PC-3 (cell line): ENCODE data around the gene ITGB4. TPM values are rescaled to one million over a fixed set of nuclear protein-coding genes. Genes with fewer than 3 reads are reported as not detected.

Source experiments
- ATAC-seq: fragments of 200-7000 bp; cut with Tn5 transposase; 2 replicates; pipeline ENCODE4 v1.9.1; 2020; ENCODE audit warnings: mild to moderate bottlenecking, moderate library complexity
- BruUV-seq: library from RNA; stranded (reverse); fragments of 400-500 nt; replicated peaks from 2 replicates; lab custom pipeline; 2021; lab: Mats Ljungman, UMichigan
- CTCF ChIA-PET: fragments of 300-600 bp; sonication (Branson Sonifier 250); formaldehyde crosslinking; loops from one replicate; lab custom pipeline; 2022; ENCODE audit warnings: antibody characterized with exemption; lab: Charles Lee
- POLR2A ChIA-PET: fragments of 300-600 bp; sonication (Branson Sonifier 250); formaldehyde crosslinking; loops from one replicate; lab custom pipeline; 2022; ENCODE audit warnings: antibody characterized with exemption; ENCODE audit not compliant: unreplicated experiment; lab: Charles Lee
- DNase-seq: peaks from one replicate; pipeline ENCODE4 v3.0.0-alpha.2; 2015
- H2AFZ ChIP-seq: fragments of 300-600 bp; sonication (generic); 2 replicates; pipeline ENCODE4 v1.6.0; 2016; ENCODE audit warnings: antibody characterized with exemption, low read length
- H3F3A ChIP-seq: fragments of 300-600 bp; sonication (generic); one replicate; pipeline ENCODE4 v1.6.0; 2017; ENCODE audit warnings: antibody characterized with exemption, low read length, control low read depth, mild to moderate bottlenecking; ENCODE audit not compliant: unreplicated experiment
- H3K27ac ChIP-seq: fragments of 300-600 bp; sonication (generic); 2 replicates; pipeline ENCODE4 v1.5.1; 2016; ENCODE audit warnings: mild to moderate bottlenecking, low read length
- H3K27me3 ChIP-seq: fragments of 300-600 bp; sonication (generic); 2 replicates; pipeline ENCODE4 v1.6.1; 2016; ENCODE audit warnings: low read length, mixed read lengths
- H3K36me3 ChIP-seq: fragments of 300-600 bp; sonication (generic); 2 replicates; pipeline ENCODE4 v1.6.1; 2016; ENCODE audit warnings: low read depth, mixed run types, low read length, mixed read lengths
- H3K4me1 ChIP-seq: fragments of 300-600 bp; sonication (generic); 2 replicates; pipeline ENCODE4 v1.5.1; 2016; ENCODE audit warnings: low read length; ENCODE audit not compliant: insufficient read depth
- H3K4me2 ChIP-seq: fragments of 300-600 bp; sonication (generic); 2 replicates; pipeline ENCODE4 v1.6.0; 2016; ENCODE audit warnings: low read length
- H3K4me3 ChIP-seq: fragments of 300-600 bp; sonication (generic); 2 replicates; pipeline ENCODE4 v1.5.1; 2016; ENCODE audit warnings: mild to moderate bottlenecking, low read length, mixed read lengths
- H3K79me2 ChIP-seq: fragments of 300-600 bp; sonication (generic); 2 replicates; pipeline ENCODE4 v1.6.1; 2017; ENCODE audit warnings: low read length, mixed read lengths
- H3K9ac ChIP-seq: fragments of 300-600 bp; sonication (generic); 2 replicates; pipeline ENCODE4 v1.6.0; 2016; ENCODE audit warnings: mild to moderate bottlenecking, low read length
- H3K9me2 ChIP-seq: fragments of 300-600 bp; sonication (generic); replicated peaks from 2 replicates; pipeline ENCODE4 v1.6.1; 2016; ENCODE audit warnings: mixed run types, low read length, mixed read lengths
- H3K9me3 ChIP-seq: fragments of 300-600 bp; sonication (generic); 2 replicates; pipeline ENCODE4 v1.6.1; 2016; ENCODE audit warnings: low read length, mixed read lengths
- H4K20me1 ChIP-seq: fragments of 300-600 bp; sonication (generic); 2 replicates; pipeline ENCODE4 v1.6.1; 2016; ENCODE audit warnings: low read length, mixed read lengths
- CTCF ChIP-seq: fragments of 300-600 bp; sonication (generic); conservative IDR thresholded peaks from 2 replicates; pipeline ENCODE4 v1.5.1; 2017; ENCODE audit warnings: antibody characterized with exemption, low read depth, mild to moderate bottlenecking, low read length
- EZH2 ChIP-seq: fragments of 300-600 bp; sonication (generic); IDR thresholded peaks from one replicate; pipeline ENCODE4 v1.6.1; 2017; ENCODE audit warnings: antibody characterized with exemption, mild to moderate bottlenecking, low read length; ENCODE audit not compliant: unreplicated experiment
- EZH2phosphoT487 ChIP-seq: fragments of 300-600 bp; sonication (generic); IDR thresholded peaks from 2 replicates; pipeline ENCODE4 v1.6.1; 2018; ENCODE audit warnings: mild to moderate bottlenecking, antibody characterized with exemption, low read length, borderline replicate concordance
- intact Hi-C: fragments of 100-400 bp; cut with micrococcal nuclease; formaldehyde crosslinking; loops from 2 replicates; pipeline ENCODE4 v1.9.0; 2023
- total RNA-seq: library from RNA; depleted of rRNA; stranded (reverse); fragments of >200 nt; gene quantifications from 2 replicates; pipeline ENCODE4 v1.2.3, GENCODE V29; 2014

ITGB4 gene
- total RNA-seq, 1 experiment from 2014 or later, result 273 TPM

DNA sequence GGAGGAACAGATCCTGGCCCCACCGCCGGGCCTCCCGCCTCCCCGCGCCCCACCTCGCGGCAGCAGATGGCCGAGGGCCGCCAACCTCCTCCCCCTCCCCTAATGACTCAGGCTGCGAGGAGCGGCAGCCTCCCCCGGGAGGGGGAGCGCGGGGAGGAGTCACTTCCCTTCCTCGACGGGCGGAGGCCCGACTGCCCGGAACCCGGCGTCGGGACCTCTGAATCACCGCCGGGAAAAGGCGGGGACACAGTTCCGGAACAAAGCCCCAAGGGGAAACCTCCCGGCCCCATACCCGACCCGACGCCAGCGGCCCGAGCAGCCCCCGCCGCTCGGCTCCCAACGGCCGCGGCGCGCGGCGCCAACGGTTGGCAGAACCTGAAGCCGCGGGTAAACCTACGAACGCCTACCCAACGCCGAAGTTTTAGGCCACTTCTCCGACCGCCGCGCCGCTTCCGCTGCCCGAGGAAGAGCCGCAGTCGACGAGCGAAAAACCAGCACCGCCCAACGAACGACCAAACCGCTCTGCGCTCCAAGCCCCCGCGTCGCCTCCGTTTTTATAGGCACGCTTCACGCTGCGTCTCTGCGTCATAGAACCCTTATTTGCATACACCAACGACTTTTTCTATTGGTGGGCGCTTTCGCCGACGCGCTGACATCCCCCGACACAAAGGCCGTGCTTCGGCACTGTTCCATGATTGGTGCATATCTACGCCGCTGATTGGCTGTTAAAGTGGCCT, 58.2 kb downstream of the ITGB4 start:
- Histone ChIP-seq H3K9me3 (no peaks in the 10 kb centered on the region), H3K9me2 (no peaks in the 10 kb centered on the region), H4K20me1 (peaks cover 31% of the 10 kb centered on the region), H3K27ac (peak overlapping the region; percentile 88), H3K4me3 (peak overlapping the region; percentile 81), H3K4me1 (peaks cover 46% of the 10 kb centered on the region), H2AFZ (no peak overlapping the region), H3F3A (peaks cover 28% of the 10 kb centered on the region), H3K27me3 (no peaks in the 10 kb centered on the region), H3K9ac (peak overlapping the region; percentile 92), H3K36me3 (peaks cover 30% of the 10 kb centered on the region), H3K79me2 (peaks cover 31% of the 10 kb centered on the region), H3K4me2 (peak overlapping the region; percentile 92)
- peak; percentile 54 for ATAC-seq
- POLR2A ChIA-PET, result interaction anchor here (0.6 to 1.0 kb wide), 18 partner anchors 12 to 591 kb away, joined by 3 to 16 read pairs (median 4); partner anchors contain the start of genes GALK1 and WBP2
- TF ChIP-seq EZH2 (no peak), CTCF (no peak; the same call in 1 of the 2 replicates), EZH2phosphoT487 (no peak)
- TSS peak; percentile 83 for BruUV-seq
- peak; percentile 100 for DNase-seq
- CTCF ChIA-PET, result interaction anchor here (0.6 to 1.5 kb wide), 7 partner anchors 14 to 1102 kb away, joined by 3 to 12 read pairs (median 5); partner anchors contain the start of genes GALK1 and WBP2
- intact Hi-C loops, result no loop called here

- peaks cover 33% of the 10 kb centered on the region for H3K79me2 ChIP-seq
- no peaks in the 10 kb centered on the region for H3K27me3 ChIP-seq
- peaks cover 30% of the 10 kb centered on the region for H3K36me3 ChIP-seq
- DNase-seq (no peak), ATAC-seq (no peak)
- no peaks in the 10 kb centered on the region for H3K9me3 ChIP-seq
- peaks cover 46% of the 10 kb centered on the region for H3K4me1 ChIP-seq
- no peak overlapping the region for H3K27ac ChIP-seq
- ChIA-PET CTCF (interaction anchor here (0.6 to 1.5 kb wide), 7 partner anchors 15 to 1102 kb away, joined by 3 to 12 read pairs (median 5); partner anchors contain the start of genes GALK1 and WBP2), POLR2A (interaction anchor here (0.5 to 1.0 kb wide), 27 partner anchors 11 to 590 kb away, joined by 3 to 16 read pairs (median 4); partner anchors contain the start of genes GALK1, MRPL38, SRP68 and WBP2)
- no peaks in the 10 kb centered on the region for H3K9me2 ChIP-seq
- no peak for TF ChIP-seq CTCF
- TF ChIP-seq EZH2phosphoT487, result no peak
- peaks cover 31% of the 10 kb centered on the region for H4K20me1 ChIP-seq
- H2AFZ ChIP-seq, result no peak overlapping the region
- H3F3A ChIP-seq, result peaks cover 28% of the 10 kb centered on the region
- peak overlapping the region; percentile 77 for H3K4me2 ChIP-seq
- H3K9ac ChIP-seq, result peak overlapping the region; percentile 10; the same call in 1 of the 2 replicates
- intact Hi-C loops, result loop anchor here (5.0 kb wide), 2 partner anchors 52 to 117 kb away; partner anchors contain the start of gene TRIM65
- H3K4me3 ChIP-seq, result peak overlapping the region; percentile 56
- BruUV-seq, result no TSS peak
Measured at GRCh38 chr17:75779987-75780889, 59.0 kb downstream of the ITGB4 start.
